Endothelial cell of umbilical vein (primary cell): ENCODE data around the gene ABCA1. TPM values are rescaled to one million over a fixed set of nuclear protein-coding genes. Genes with fewer than 3 reads are reported as not detected.

Experiments
- BruUV-seq: library from RNA; stranded (reverse); fragments of 400-500 nt; replicated peaks from 2 replicates; lab custom pipeline; 2021; lab: Mats Ljungman, UMichigan
- CTCF ChIA-PET: fragments of 300-600, 350-600 bp; sonication (Branson Sonifier 250); formaldehyde crosslinking; loops from one replicate; lab custom pipeline; 2021; ENCODE audit warnings: antibody characterized with exemption, inconsistent platforms; lab: Charles Lee
- POLR2A ChIA-PET: fragments of 300-600, 350-600 bp; sonication (Branson Sonifier 250); formaldehyde crosslinking; loops from one replicate; lab custom pipeline; 2021; ENCODE audit warnings: antibody characterized with exemption, inconsistent platforms; lab: Charles Lee
- DNase-seq: peaks from one replicate; pipeline ENCODE4 v3.0.0-alpha.2; 2011; ENCODE audit warnings: low read depth, low spot score
- FAIRE-seq: peaks from 2 replicates; lab custom pipeline; 2011; peaks lifted over from hg19 to GRCh38; lab: Jason Lieb, UNC
- H2AFZ ChIP-seq: 2 replicates; pipeline ENCODE4 v1.6.0; 2012; ENCODE audit warnings: low read depth, low read length, control low read depth, inconsistent platforms
- H3K27ac ChIP-seq: 2 replicates; pipeline ENCODE4 v1.5.1; 2011; ENCODE audit warnings: low read depth, mild to moderate bottlenecking, control low read depth, low read length, moderate library complexity; ENCODE audit not compliant: insufficient read depth
- H3K27me3 ChIP-seq, 2 experiments: 2 replicates each; pipeline versions ENCODE4 v1.6.0 to v1.6.1; 2011; ENCODE audit warnings: low read length in 2 of 2, mixed read lengths in 1 of 2; ENCODE audit not compliant: control insufficient read depth in 2 of 2, insufficient read depth in 2 of 2
- H3K36me3 ChIP-seq, 2 experiments: 2 replicates in 1 of 2; 3 replicates in 1 of 2; pipeline ENCODE4 v1.5.1; 2011; ENCODE audit warnings: low read length in 2 of 2, mild to moderate bottlenecking in 1 of 2, moderate library complexity in 1 of 2; ENCODE audit not compliant: control insufficient read depth in 2 of 2, insufficient read depth in 2 of 2; ENCODE audit errors: extremely low read depth in 1 of 2
- H3K4me1 ChIP-seq: 3 replicates; pipeline ENCODE4 v1.5.1; 2011; ENCODE audit warnings: mild to moderate bottlenecking, low read length; ENCODE audit not compliant: control insufficient read depth, insufficient read depth; ENCODE audit errors: extremely low read depth
- H3K4me2 ChIP-seq: 2 replicates; pipeline ENCODE4 v1.6.1; 2011; ENCODE audit warnings: low read length, control low read depth, mixed read lengths; ENCODE audit not compliant: insufficient read depth
- H3K4me3 ChIP-seq, 3 experiments: fragments of 200-600 bp in 1 of 3; sonication (generic), shearing (Covaris generic) in 1 of 3; replicated peaks in 1 of 3; 2 replicates each; pipeline ENCODE4 v1.5.1; 2011 to 2016; ENCODE audit warnings: control low read depth in 3 of 3, low read length in 3 of 3, mild to moderate bottlenecking in 2 of 3, inconsistent platforms in 1 of 3, low read depth in 1 of 3, moderate library complexity in 1 of 3; ENCODE audit not compliant: insufficient read depth in 1 of 3
- H3K79me2 ChIP-seq: 2 replicates; pipeline ENCODE4 v1.6.0; 2012; ENCODE audit warnings: low read length, inconsistent platforms; ENCODE audit not compliant: control insufficient read depth, insufficient read depth
- H3K9ac ChIP-seq: replicated peaks from 2 replicates; pipeline ENCODE3; 2011; ENCODE audit warnings: low read length, control low read depth; ENCODE audit not compliant: insufficient read depth; ENCODE audit errors: extremely low read depth
- H3K9me1 ChIP-seq: replicated peaks from 3 replicates; pipeline ENCODE4 v1.6.0; 2011; ENCODE audit warnings: mild to moderate bottlenecking, low read length; ENCODE audit not compliant: control insufficient read depth, insufficient read depth; ENCODE audit errors: extremely low read depth
- H3K9me3 ChIP-seq: replicated peaks from 2 replicates; pipeline ENCODE4 v1.5.1; 2012; ENCODE audit warnings: low read length, inconsistent platforms; ENCODE audit not compliant: control insufficient read depth, insufficient read depth
- H4K20me1 ChIP-seq: replicated peaks from 2 replicates; pipeline ENCODE3; 2011; ENCODE audit warnings: mild to moderate bottlenecking, low read length; ENCODE audit not compliant: control insufficient read depth, insufficient read depth; ENCODE audit errors: extremely low read depth
- CTCF ChIP-seq, 2 donors: IDR thresholded peaks; 1 replicate in 1 of 2; 2 replicates in 1 of 2; pipeline ENCODE4 v1.5.1; 2011; ENCODE audit warnings: low read length in 2 of 2, mild to moderate bottlenecking in 2 of 2, moderate library complexity in 2 of 2, control low read depth in 1 of 2, inconsistent platforms in 1 of 2, low read depth in 1 of 2; ENCODE audit not compliant: insufficient read depth in 1 of 2; ENCODE audit errors: extremely low read depth in 1 of 2
- FOS ChIP-seq: IDR thresholded peaks from 2 replicates; pipeline ENCODE4 v1.6.1; 2011; ENCODE audit warnings: mild to moderate bottlenecking, low read length, moderate library complexity, borderline replicate concordance; ENCODE audit not compliant: insufficient read depth
- POLR2A ChIP-seq: IDR thresholded peaks from 2 replicates; pipeline ENCODE4 v1.6.1; 2012; ENCODE audit warnings: low read depth, mild to moderate bottlenecking, control low read depth, low read length
- dilution Hi-C: fragments of 300-500 bp; cut with MboI; formaldehyde crosslinking; loops from one replicate; pipeline ENCODE4 v1.15.0; 2019; ENCODE audit warnings: low sequenced_read_pairs; ENCODE audit not compliant: extremely low pct_ligation_motif_present
- intact Hi-C: fragments of 100-400 bp; cut with micrococcal nuclease; formaldehyde crosslinking; loops from one replicate; pipeline ENCODE4 v1.10.0; 2022
- polyA plus RNA-seq, 4 experiments: library from polyadenylated mRNA; depleted of rRNA in 3 of 4; stranded (reverse) in 3 of 4; unstranded in 1 of 4; fragments of >200 nt; gene quantifications; 2 replicates each; pipeline versions ENCODE4 v1.2.1 to v1.2.3, GENCODE V29; 2011 to 2012; ENCODE audit warnings: missing spikeins in 1 of 4
- total RNA-seq: library from RNA; stranded (reverse); gene quantifications from 2 replicates; pipeline ENCODE4 v1.2.3, GENCODE V29; 2021

Gene ABCA1
- total and polyA plus RNA-seq, 2 donors (not counting 3 experiments of a cell fraction or from before 2014, with no cell fraction given), result 2.4 to 9.8 TPM

DNA sequence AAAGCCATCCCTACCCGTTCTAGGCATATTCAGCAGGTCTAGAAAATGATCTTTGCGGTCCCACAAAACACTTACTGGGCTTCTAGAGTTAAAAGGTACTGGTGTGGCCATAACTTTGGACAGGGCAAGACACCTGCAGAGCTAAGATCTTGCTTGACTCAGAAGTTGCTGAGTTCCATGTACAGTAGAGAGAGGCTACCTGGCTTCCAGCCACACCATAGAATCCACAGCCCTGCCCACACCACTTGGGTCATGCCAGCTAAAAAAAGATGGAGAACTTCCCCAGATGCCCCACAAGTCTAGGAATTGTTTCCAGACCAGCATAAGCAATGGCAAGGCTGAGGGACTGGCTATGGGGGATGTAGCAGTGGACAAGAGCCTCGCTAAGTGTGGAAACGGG, 52.1 kb downstream of the ABCA1 start:
- POLR2A ChIA-PET, result no interaction called here
- no peak for FAIRE-seq

GRCh38 chr9:104875320-104875719, 52.6 kb downstream of the ABCA1 start:
- ChIA-PET POLR2A (no interaction called here), CTCF (interaction anchor here (0.6 to 2.3 kb wide), 2 partner anchors 12 to 14 kb away, joined by 3 to 13 read pairs; no protein-coding TSS in a partner anchor)
- no TSS peak for BruUV-seq
- H3K36me3 ChIP-seq, result no peaks in the 10 kb centered on the region
- no peak overlapping the region for H3K4me3 ChIP-seq
- no peaks in the 10 kb centered on the region for H3K9me3 ChIP-seq
- peaks cover 32% of the 10 kb centered on the region for H3K4me1 ChIP-seq
- intact Hi-C loops, result no loop called here
- H3K9ac ChIP-seq, result no peak overlapping the region
- no peak for FAIRE-seq
- H3K4me2 ChIP-seq, result no peak overlapping the region
- TF ChIP-seq CTCF (IDR thresholded peaks at IDR 0.05; ENCODE audit: extremely low read depth in 1 of 2, insufficient read depth in 1 of 2, low read depth in 1 of 2, low read length in 2 of 2) (no peak), FOS (no peak)
- no peaks in the 10 kb centered on the region for H4K20me1 ChIP-seq
- H3K79me2 ChIP-seq, result no peaks in the 10 kb centered on the region
- no peaks in the 10 kb centered on the region for H3K27me3 ChIP-seq
- dilution Hi-C loops, result no loop called here
- no peaks in the 10 kb centered on the region for H3K9me1 ChIP-seq
- no peak overlapping the region for H3K27ac ChIP-seq
- no peak overlapping the region for H2AFZ ChIP-seq
- no peak for DNase-seq

More for the DNA sequence above, 52.1 kb downstream of the ABCA1 start:
- Histone ChIP-seq H3K4me1 (peaks cover 32% of the 10 kb centered on the region), H3K36me3 (no peaks in the 10 kb centered on the region), H2AFZ (no peak overlapping the region), H3K9ac (no peak overlapping the region), H3K27ac (no peak overlapping the region), H3K27me3 (no peaks in the 10 kb centered on the region), H3K9me3 (no peaks in the 10 kb centered on the region), H3K9me1 (no peaks in the 10 kb centered on the region), H4K20me1 (no peaks in the 10 kb centered on the region), H3K4me2 (no peak overlapping the region), H3K79me2 (no peaks in the 10 kb centered on the region), H3K4me3 (no peak overlapping the region)
- intact Hi-C loops (no loop called here), dilution Hi-C loops (no loop called here)
- TF ChIP-seq POLR2A (no peak), FOS (no peak)
- CTCF ChIA-PET, result interaction anchor here (2.3 kb wide), 1 partner anchor 12 kb away, joined by 13 read pairs; no protein-coding TSS in a partner anchor
- DNase-seq, result no peak
- BruUV-seq, result no TSS peak
